Thymus (tissue), 11 donors: ENCODE measurements around the gene KDM4B. TPM values are rescaled to one million over a fixed set of nuclear protein-coding genes. Genes with fewer than 3 reads are reported as not detected.

Source experiments
- DNase-seq, 9 donors: peaks; one replicate each; pipeline ENCODE4 v3.0.0-alpha.2; 2013; ENCODE audit warnings: low spot score in 9 of 9, low read depth in 6 of 9, missing footprints in 1 of 9
- H3K27ac ChIP-seq, 2 donors: one replicate each; pipeline ENCODE4 v1.5.1; 2013; ENCODE audit warnings: control low read depth in 1 of 2, low read depth in 1 of 2, low read length in 1 of 2, mild to moderate bottlenecking in 1 of 2, moderate library complexity in 1 of 2
- H3K27me3 ChIP-seq, 2 donors: one replicate each; pipeline ENCODE4 v1.5.1; 2013; ENCODE audit warnings: low read length in 1 of 2; ENCODE audit not compliant: control insufficient read depth in 2 of 2, insufficient read depth in 1 of 2
- H3K36me3 ChIP-seq, 2 donors: one replicate each; pipeline ENCODE4 v1.5.1; 2013; ENCODE audit warnings: low read length in 1 of 2, mild to moderate bottlenecking in 1 of 2, moderate library complexity in 1 of 2; ENCODE audit not compliant: control insufficient read depth in 2 of 2, insufficient read depth in 2 of 2
- H3K4me1 ChIP-seq, 2 donors: one replicate each; pipeline ENCODE4 v1.5.1; 2013; ENCODE audit warnings: low read length in 2 of 2; ENCODE audit not compliant: control insufficient read depth in 2 of 2, insufficient read depth in 2 of 2
- H3K4me3 ChIP-seq, 2 donors: one replicate each; pipeline ENCODE4 v1.5.1; 2013; ENCODE audit warnings: low read length in 2 of 2, control low read depth in 1 of 2, mild to moderate bottlenecking in 1 of 2
- H3K9me3 ChIP-seq, 2 donors: one replicate each; pipeline ENCODE4 v1.5.1; 2013; ENCODE audit warnings: low read length in 1 of 2, mild to moderate bottlenecking in 1 of 2; ENCODE audit not compliant: control insufficient read depth in 2 of 2, insufficient read depth in 1 of 2
- WGBS: extraction: QIAGEN DNeasy Blood & Tissue Kit; methylation state at CpG from one replicate; pipeline ENCODE4 v1.1.7; 2013; 5-methylcytosine and 5-hydroxymethylcytosine counted together
- polyA plus RNA-seq: library from polyadenylated mRNA; stranded (reverse); fragments of 200-250 nt; gene quantifications from one replicate; pipeline ENCODE4 v1.2.3, GENCODE V29; 2013
- total RNA-seq: library from RNA; stranded (reverse); fragments of 120-200 nt; gene quantifications from one replicate; pipeline ENCODE4 v1.2.4, GENCODE V29; 2013
- donor health status: healthy.

The KDM4B gene
- total and polyA plus RNA-seq, 2 donors = 8.6 to 24.6 TPM

DNA sequence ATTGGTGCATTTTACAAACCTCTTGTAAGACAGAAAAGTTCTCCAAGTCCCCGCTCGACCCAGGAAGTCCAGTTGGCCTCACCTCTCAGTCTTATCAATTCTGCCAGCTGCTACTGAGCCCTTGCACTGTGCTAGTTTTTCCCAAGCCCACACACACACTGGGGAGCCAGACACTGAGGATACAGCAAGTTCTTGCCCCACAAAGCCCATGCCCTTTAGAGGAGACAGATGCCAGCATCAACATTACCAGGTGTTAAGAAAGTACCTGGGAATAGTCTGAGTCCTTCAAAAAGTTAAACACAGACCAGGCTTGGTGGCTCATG is 196.7 kb downstream of the KDM4B start:
- WGBS = 96% methylated on average over 2 of the region's 2 CpGs
- DNase-seq = no peak
- H3K27me3 ChIP-seq = no peaks in the 10 kb centered on the region
- H3K27ac ChIP-seq = no peak overlapping the region
- H3K9me3 ChIP-seq = no peaks in the 10 kb centered on the region
- no peaks in the 10 kb centered on the region for H3K4me1 ChIP-seq
- no peaks in the 10 kb centered on the region for H3K36me3 ChIP-seq
- no peak overlapping the region for H3K4me3 ChIP-seq

DNA sequence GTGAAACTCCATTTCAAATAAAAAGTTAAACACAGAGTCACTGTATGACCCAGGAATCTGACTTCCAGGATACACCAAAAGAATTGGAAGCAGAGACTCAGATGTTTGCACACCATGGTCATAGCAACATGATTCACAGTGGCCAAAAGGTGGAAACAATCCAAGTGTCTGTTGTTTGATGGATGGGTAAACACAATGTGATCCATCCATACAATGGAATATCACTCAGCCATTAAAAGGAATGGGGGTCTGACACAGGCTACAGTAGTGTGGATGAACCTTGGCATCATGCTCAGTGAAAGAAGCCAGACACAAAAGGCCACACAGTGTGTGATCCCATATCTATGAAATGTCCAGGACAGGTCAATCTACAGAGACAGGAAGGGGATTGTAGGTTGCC is 197.3 kb downstream of the KDM4B start:
- H3K36me3 ChIP-seq = no peaks in the 10 kb centered on the region
- H3K4me1 ChIP-seq = no peaks in the 10 kb centered on the region
- no peak overlapping the region for H3K4me3 ChIP-seq
- H3K9me3 ChIP-seq = no peaks in the 10 kb centered on the region
- H3K27me3 ChIP-seq = no peaks in the 10 kb centered on the region
- H3K27ac ChIP-seq = no peak overlapping the region
- DNase-seq = no peak

DNA sequence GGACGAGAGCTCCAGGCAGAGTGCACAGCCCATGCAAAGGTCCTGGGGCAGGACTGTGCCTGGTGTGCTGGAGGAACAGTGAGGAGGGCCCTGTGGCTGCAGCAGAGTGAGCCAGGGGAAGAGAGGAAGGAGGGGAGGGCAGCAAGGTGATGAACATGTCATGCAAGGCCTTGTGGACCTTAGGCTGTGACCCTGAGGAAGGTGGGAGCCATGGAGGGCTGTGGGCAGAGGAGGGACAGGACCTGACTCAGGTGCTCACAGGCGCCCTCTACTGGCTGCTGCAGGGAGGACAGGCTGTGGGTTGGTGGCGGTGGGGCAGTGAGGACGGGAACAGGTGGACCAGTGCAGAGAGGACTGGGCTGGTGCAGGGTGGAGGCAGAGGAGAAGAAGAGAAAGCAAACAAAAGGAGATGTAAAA is 201.4 kb downstream of the KDM4B start:
- Histone ChIP-seq H3K9me3 (no peaks in the 10 kb centered on the region), H3K36me3 (no peaks in the 10 kb centered on the region), H3K4me1 (no peaks in the 10 kb centered on the region), H3K27ac (no peak overlapping the region), H3K27me3 (no peaks in the 10 kb centered on the region), H3K4me3 (no peak overlapping the region)
- 66% methylated on average over 4 of the region's 4 CpGs for WGBS
- peak in 4 of 9 donors; percentile 6 to 24 (median 14) for DNase-seq

DNA sequence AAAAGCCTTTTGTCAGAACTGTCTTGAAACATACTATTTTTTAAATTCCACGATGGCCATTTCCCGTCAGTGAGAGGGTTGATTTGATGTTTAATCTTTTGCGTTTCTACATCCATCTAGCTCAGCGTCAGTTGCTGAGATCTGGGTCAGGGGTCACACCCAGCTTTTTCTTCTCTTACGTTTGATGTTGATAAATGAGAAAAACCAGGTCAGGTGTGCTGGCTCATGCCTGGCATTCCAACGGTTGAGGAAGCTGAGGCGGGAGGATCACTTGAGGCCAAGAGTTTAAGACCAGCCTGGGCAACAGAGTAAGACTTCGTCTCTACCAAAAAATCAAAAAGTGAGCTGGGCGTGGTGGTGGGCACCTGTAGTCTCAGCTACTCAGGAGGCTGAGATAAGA is 202.8 kb downstream of the KDM4B start:
- H3K27ac ChIP-seq = no peak overlapping the region
- no peaks in the 10 kb centered on the region for H3K36me3 ChIP-seq
- no peaks in the 10 kb centered on the region for H3K4me1 ChIP-seq
- H3K4me3 ChIP-seq = no peak overlapping the region
- no peaks in the 10 kb centered on the region for H3K9me3 ChIP-seq
- DNase-seq = no peak
- WGBS = 79% methylated on average over 9 of the region's 9 CpGs
- H3K27me3 ChIP-seq = no peaks in the 10 kb centered on the region

DNA sequence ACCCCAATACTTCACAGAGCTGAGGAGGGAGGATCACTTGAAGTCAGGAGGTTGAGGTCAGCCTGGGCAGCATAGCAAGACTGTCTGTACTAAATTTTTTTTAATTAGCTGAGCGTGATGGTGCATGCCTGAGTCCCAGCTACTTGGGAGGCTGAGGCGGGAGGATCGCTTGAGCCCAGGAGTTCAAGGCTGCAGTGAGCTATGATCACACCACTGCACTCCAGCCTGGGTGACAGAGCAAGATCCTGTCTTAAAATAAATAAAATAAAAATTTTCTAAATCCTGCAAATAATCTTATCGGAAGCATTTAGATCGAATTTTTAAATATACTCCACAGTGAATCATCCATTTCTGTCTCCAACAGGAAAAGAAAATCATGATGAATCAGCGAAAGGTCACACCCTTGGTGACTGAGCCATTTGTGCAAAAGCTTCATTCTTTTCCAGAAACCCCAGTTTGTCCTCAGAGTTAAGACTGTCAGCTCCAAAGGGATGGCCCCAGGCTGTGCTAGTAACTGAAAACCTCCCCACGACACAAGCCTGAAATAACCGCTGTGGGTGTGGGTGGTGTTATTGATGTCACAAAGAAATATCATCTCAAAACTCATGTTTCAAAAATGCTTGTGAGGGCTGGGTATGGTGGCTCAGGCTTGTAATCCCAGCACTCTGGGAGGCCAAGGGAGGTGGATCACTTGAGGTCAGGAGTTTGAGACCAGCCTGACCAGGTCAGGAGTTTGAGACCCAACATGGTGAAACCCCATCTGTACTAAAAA is 204.1 kb downstream of the KDM4B start:
- no peak overlapping the region for H3K4me3 ChIP-seq
- no peak overlapping the region for H3K27ac ChIP-seq
- H3K27me3 ChIP-seq = no peaks in the 10 kb centered on the region
- no peaks in the 10 kb centered on the region for H3K36me3 ChIP-seq
- no peaks in the 10 kb centered on the region for H3K4me1 ChIP-seq
- no peak for DNase-seq
- H3K9me3 ChIP-seq = no peaks in the 10 kb centered on the region
- 82% methylated on average over 8 of the region's 8 CpGs for WGBS

DNA sequence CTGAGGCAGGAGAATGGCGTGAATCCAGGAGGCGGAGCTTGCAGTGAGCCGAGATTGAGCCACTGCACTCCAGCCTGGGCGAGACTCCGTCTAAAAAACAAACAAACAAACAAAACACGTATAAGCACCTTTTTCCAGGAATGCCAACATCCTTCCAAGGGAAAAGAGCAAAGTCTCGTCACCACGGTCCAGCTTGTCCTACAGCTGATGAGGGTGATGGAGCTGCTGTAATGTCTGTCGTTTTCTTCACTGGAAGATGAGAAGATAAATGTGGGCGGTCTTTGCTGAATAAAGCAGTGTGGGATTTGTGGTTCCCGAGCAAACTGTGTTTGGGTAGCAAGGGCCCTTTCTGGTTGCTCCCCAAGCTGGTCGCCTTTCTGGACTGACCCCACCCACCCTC is 205.1 kb downstream of the KDM4B start:
- DNase-seq = no peak
- Histone ChIP-seq H3K27me3 (no peaks in the 10 kb centered on the region), H3K4me1 (no peaks in the 10 kb centered on the region), H3K4me3 (no peak overlapping the region), H3K27ac (no peak overlapping the region), H3K9me3 (no peaks in the 10 kb centered on the region), H3K36me3 (no peaks in the 10 kb centered on the region)
- WGBS = 85% methylated on average over 12 of the region's 12 CpGs

DNA sequence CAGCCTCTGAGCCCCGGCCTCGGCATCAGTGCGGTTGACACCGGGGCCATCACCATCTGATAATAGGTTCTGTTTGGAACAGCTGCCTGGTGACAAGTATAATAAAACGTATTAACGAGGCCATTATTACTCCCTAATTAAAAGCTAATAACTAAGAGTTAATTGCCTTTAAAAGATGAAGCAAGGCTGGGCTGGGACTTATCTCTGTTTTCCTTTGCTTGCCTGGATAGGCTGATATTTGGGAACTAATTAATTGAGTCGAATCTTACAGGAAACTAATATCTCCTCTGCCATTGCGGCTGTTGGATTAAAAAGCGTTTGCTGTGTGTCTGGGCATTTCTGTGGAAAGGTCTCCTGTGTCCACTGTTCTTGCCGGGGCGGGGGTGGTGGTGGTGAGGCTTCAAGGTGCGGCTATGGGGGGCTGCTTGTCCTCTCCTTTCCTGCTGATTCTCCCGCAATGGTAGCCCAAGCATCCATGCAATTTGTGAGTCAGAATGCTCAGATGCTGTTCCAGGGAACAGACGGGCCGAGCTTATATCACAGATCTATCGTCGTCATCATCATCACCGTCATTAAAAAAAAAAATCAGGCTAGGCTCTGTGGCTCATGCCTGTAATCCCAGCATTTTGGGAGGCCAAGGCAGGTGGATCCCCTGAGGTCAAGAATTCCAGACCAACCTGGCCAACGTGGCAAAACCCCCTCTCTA is 209.0 kb downstream of the KDM4B start:
- H3K36me3 ChIP-seq = no peaks in the 10 kb centered on the region

DNA sequence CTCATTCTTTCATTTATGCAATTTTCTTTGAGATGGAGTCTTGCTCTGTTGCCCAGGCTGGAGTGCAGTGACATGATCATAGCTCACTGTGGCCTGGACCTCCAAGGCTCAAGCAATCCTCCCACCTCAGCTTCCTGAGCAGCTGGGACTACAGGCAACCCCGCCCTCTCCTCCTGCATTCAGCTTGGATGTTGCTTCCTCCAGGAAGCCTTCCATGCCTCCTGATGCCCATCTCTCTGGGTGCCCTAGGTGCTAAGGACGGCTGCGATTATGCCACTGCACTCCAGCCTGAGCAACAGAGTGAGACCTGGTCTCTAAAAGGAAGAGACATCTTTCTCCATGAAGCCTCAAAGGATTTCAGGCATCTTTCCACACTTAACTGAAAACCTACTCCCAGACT is 209.9 kb downstream of the KDM4B start:
- Histone ChIP-seq H3K4me1 (no peaks in the 10 kb centered on the region), H3K9me3 (no peaks in the 10 kb centered on the region), H3K36me3 (no peaks in the 10 kb centered on the region), H3K4me3 (no peak overlapping the region), H3K27ac (no peak overlapping the region), H3K27me3 (no peaks in the 10 kb centered on the region)
- DNase-seq = no peak
- 97% methylated on average over 3 of the region's 3 CpGs for WGBS

More for the DNA sequence above, 209.0 kb downstream of the KDM4B start:
- no peak overlapping the region for H3K4me3 ChIP-seq
- no peaks in the 10 kb centered on the region for H3K27me3 ChIP-seq
- WGBS = 92% methylated on average over 19 of the region's 19 CpGs
- H3K9me3 ChIP-seq = no peaks in the 10 kb centered on the region
- H3K4me1 ChIP-seq = no peaks in the 10 kb centered on the region
- H3K27ac ChIP-seq = no peak overlapping the region
- no peak for DNase-seq

DNA sequence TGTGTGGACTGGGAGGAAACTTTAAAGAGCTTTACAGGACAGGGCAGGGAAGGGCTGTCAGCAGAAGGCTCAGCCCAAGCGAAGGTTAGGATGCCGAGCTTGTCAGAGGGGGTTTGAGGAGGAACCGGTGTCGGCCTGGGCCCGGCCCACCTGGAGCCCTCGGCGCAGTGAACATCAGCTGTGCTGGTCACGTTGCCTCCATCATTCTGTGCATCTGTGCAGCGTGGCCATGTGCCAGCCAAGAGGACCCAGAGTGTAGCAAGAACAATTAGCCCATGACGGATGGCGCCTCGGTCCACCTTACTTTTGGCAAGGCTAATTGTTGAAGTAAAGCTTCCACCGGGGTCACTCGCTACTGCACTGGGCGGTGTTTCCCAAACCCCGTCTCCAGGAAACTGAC is 210.3 kb downstream of the KDM4B start:
- no peaks in the 10 kb centered on the region for H3K27me3 ChIP-seq
- H3K36me3 ChIP-seq = no peaks in the 10 kb centered on the region
- H3K9me3 ChIP-seq = no peaks in the 10 kb centered on the region
- no peak overlapping the region for H3K27ac ChIP-seq
- WGBS = 91% methylated on average over 16 of the region's 16 CpGs
- no peaks in the 10 kb centered on the region for H3K4me1 ChIP-seq
- DNase-seq = no peak
- H3K4me3 ChIP-seq = no peak overlapping the region
